HG02759 (cell line): Measurements from ENCODE around the gene PRB3.

ENCODE experiments used
- ATAC-seq: cut with Tn5 transposase; IDR thresholded peaks from one replicate; pipeline ENCODE4 v1.9.1; 2021; ENCODE audit warnings: mild to moderate bottlenecking, moderate library complexity; ENCODE audit not compliant: unreplicated experiment

Gene PRB3

GRCh38 chr12:11269607-11270006 lies at the start of gene PRB3:
Gene PRB3 (minus strand): TSS chr12:11269707. CDS start chr12:11269669, 38 bp downstream.
- ATAC-seq = no peak

DNA sequence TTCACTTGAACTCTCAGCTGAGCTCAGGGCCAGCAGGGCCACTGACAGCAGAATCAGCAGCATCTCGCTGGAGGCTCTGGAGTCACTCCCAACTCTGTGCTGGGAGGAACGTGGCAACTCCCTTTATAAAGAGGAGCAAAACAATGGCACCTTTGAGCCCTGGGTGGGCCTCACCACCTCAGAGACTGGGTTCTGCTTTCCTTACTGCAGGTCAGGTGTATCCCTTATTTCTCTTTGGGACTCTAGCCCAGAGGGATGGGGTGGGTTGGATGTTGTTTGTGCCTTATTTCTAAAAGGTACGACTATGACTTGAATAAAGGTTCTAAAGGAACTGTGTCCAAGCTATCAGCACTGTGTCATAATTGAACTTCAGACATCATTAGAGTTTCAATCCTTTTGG lies 40.8 kb upstream of the PRB3 start, which contains the start of gene PRB4:
Gene PRB4 (minus strand): TSS at position 101 of the 400 bp plus-strand sequence. CDS start 38 bp downstream, at position 63.
- no peak for ATAC-seq

GRCh38 chr12:11307143-11307542 lies 37.6 kb upstream of the PRB3 start:
- no peak for ATAC-seq

DNA sequence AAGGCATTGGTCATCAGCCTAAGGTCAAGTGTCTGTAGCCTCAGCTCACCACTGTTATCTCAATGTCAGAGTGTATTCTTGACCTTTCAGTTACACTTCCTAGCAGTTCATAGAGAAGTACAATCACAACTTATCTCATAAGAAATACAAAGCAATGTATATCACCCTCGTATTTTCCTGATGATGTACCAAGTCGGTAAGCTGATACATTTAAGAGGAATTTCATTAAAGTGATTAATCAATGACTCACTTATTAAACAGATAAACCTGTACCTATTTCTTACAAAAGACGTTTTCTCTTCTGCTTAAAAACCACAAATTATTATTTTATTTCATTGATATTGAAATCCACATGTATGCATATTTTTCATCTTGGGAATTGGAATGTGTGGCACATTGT lies 3.9 kb upstream of the PRB3 start:
- no peak for ATAC-seq

DNA sequence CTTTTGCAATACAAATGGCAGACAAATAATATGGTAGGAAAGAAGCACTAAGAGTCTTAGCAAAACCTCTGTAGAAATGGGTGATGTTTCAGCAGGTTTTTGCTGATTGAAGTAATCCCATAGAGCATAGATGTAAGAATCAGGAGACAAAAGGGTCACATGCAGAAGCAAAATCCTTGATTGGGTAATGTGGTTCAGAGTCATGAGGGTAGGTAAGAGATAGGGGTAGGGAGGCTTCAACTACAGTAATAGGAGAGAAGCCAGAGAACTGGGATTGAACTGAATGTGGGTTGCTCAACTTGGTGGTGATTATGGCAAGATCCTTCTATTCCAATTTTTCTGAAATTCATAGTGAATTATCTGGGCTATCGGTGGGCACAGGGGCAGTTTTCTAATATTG lies 5.0 kb downstream of the PRB3 start:
- ATAC-seq = no peak

DNA sequence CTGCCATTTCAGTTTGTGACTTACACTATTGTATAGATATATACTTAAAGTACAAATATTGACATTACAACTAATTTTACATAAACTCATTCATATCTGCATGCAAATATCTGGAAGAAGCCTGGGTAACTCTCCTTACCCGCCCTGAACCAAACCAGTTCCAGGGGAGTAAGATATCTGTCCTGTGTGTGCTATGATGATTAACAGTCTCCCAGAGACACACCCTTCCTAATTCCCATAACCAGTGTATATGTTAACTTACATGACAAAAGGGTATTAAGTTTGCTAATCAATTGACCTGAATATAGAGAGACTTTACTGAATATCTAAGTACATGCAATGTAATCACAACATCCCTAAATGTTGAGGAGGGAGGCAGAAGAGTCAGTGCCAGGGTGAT lies 23.0 kb downstream of the PRB3 start:
- ATAC-seq = no peak

GRCh38 chr12:11242656-11243055 lies 26.9 kb downstream of the PRB3 start:
- no peak for ATAC-seq

DNA sequence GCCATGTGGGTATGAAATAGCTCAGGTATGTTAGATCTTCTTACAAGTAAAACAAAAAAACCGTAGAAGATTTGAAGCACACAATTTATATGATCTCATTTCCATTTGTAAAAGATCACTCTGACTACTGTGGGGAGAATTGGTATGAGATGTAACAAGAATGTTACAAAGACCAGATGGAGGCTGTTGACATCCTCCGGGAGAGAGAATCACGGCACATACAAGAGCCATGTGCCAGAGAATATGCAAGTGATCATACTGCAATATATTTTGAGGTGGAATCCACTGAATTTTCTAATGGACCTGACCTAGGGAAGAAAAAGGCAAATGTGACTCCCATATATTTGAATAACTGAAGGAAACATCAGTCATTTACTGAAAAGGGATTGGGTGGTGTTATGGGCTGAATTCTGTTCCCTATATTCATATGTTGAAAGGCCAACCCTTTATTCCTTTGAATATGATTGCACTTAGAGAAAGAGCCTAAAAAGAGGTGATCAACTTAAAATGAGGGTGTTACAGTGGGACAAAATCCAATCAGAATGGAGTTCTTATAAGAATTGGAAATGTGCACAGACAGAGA lies 29.1 kb downstream of the PRB3 start:
- ATAC-seq = no peak

GRCh38 chr12:11238275-11238674 lies 31.2 kb downstream of the PRB3 start:
- ATAC-seq = no peak

- no peak for ATAC-seq
Measured at GRCh38 chr12:11233532-11233931, 36.0 kb downstream of the PRB3 start.

DNA sequence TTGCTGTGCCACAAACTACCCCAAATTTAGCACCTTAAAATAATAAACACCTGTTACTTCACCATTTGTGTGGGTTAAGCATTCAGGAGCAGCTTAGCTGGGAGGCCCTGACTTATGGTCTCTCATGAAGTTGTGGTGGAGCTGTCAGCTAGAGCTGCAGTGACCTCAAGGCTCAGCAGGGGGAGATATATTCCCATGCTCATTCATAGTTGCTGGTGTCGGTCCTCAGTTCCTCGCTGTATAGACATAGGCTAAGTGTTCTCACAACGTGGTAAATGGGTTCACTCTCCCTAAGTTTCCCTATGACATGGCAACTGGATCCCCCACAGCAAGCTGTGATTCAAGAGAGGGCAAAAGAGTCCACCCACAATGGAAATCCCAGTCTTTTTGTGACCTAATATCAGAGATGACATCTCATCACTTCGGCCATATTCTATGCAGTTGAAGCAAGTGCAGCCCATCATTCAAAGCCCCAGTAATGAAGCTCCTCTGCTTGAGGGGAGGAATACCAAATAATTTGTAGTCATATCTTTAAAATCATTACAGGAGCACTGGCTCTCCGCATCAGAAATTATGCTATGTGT lies 41.1 kb downstream of the PRB3 start:
- ATAC-seq = peak; percentile 72

GRCh38 chr12:11227373-11227772 lies 42.1 kb downstream of the PRB3 start:
- ATAC-seq = no peak
